SK-N-SH (cell line): ENCODE results near the gene PRR18. TPM values are rescaled to one million over a fixed set of nuclear protein-coding genes. Genes with fewer than 3 reads are reported as not detected.

Experiments used
- CTCF ChIA-PET: fragments of 300-600, 350-600 bp; formaldehyde crosslinking; extraction: SDS; loops from one replicate; lab custom pipeline; 2021; lab: Yijun Ruan, JAX
- POLR2A ChIA-PET: fragments of 350-600 bp; sonication (Branson Sonifier 250); formaldehyde crosslinking; extraction: SDS; loops from one replicate; lab custom pipeline; 2020; ENCODE audit warnings: antibody characterized with exemption, inconsistent platforms; lab: Yijun Ruan, JAX
- DNase-seq: peaks from one replicate; pipeline ENCODE4 v3.0.0; 2012
- H2AFZ ChIP-seq: fragments of 200-600 bp; sonication (generic); 2 replicates; pipeline ENCODE4 v1.8.1; 2016; ENCODE audit warnings: antibody characterized with exemption, mild to moderate bottlenecking, low read depth
- H3F3A ChIP-seq: fragments of 200-600 bp; sonication (generic); replicated peaks from 2 replicates; pipeline ENCODE3; 2016; ENCODE audit warnings: antibody characterized with exemption, mild to moderate bottlenecking; ENCODE audit not compliant: insufficient read depth
- H3K27ac ChIP-seq, 2 experiments: fragments of 200-500 bp in 1 of 2; fragments of 200-600 bp in 1 of 2; sonication (Bioruptor generic) in 1 of 2; sonication (generic), shearing (Covaris generic) in 1 of 2; 2 replicates each; pipeline versions ENCODE4 v1.5.1 to v1.6.1; 2014 to 2016; ENCODE audit warnings: low read depth in 2 of 2, inconsistent platforms in 1 of 2, low read length in 1 of 2, mild to moderate bottlenecking in 1 of 2, mixed read lengths in 1 of 2
- H3K27me3 ChIP-seq: fragments of 200-600 bp; sonication (generic), shearing (Covaris generic); 2 replicates; pipeline ENCODE4 v1.6.1; 2016; ENCODE audit warnings: mixed run types; ENCODE audit not compliant: insufficient read depth
- H3K36me3 ChIP-seq, 2 experiments: fragments of 200-500 bp in 1 of 2; fragments of 200-600 bp in 1 of 2; sonication (Bioruptor generic) in 1 of 2; sonication (generic) in 1 of 2; replicated peaks in 1 of 2; 2 replicates each; pipeline versions ENCODE3 to v1.5.1; 2014 to 2016; ENCODE audit warnings: low read length in 1 of 2, mild to moderate bottlenecking in 1 of 2; ENCODE audit not compliant: insufficient read depth in 2 of 2, control insufficient read depth in 1 of 2
- H3K4me1 ChIP-seq, 2 experiments: fragments of 200-500 bp in 1 of 2; fragments of 200-600 bp in 1 of 2; sonication (Bioruptor generic) in 1 of 2; sonication (generic), shearing (Covaris generic) in 1 of 2; 2 replicates each; pipeline versions ENCODE4 v1.5.1 to v1.6.1; 2014 to 2016; ENCODE audit warnings: low read depth in 1 of 2, low read length in 1 of 2, mixed run types in 1 of 2; ENCODE audit not compliant: insufficient read depth in 2 of 2, control insufficient read depth in 1 of 2
- H3K4me2 ChIP-seq: fragments of 200-600 bp; sonication (generic), shearing (Covaris generic); 2 replicates; pipeline ENCODE4 v1.6.1; 2017; ENCODE audit warnings: mixed run types
- H3K4me3 ChIP-seq, 2 experiments: fragments of 200-500 bp in 1 of 2; fragments of 200-600 bp in 1 of 2; sonication (Bioruptor generic) in 1 of 2; sonication (generic), shearing (Covaris generic) in 1 of 2; 2 replicates each; pipeline versions ENCODE4 v1.5.1 to v1.8.1; 2014 to 2016; ENCODE audit warnings: low read depth in 2 of 2, inconsistent platforms in 1 of 2, low read length in 1 of 2, mild to moderate bottlenecking in 1 of 2, mixed read lengths in 1 of 2, moderate library complexity in 1 of 2
- H3K79me2 ChIP-seq: fragments of 200-600 bp; sonication (generic); 2 replicates; pipeline ENCODE4 v1.8.1; 2017; ENCODE audit warnings: mild to moderate bottlenecking; ENCODE audit not compliant: insufficient read depth
- H3K9ac ChIP-seq: fragments of 200-600 bp; sonication (generic); 2 replicates; pipeline ENCODE4 v1.6.1; 2017; ENCODE audit warnings: mixed run types
- H3K9me2 ChIP-seq: fragments of 200-600 bp; sonication (generic); 2 replicates; pipeline ENCODE4 v1.6.1; 2017; ENCODE audit warnings: mixed run types
- H3K9me3 ChIP-seq: fragments of 200-600 bp; sonication (generic); 2 replicates; pipeline ENCODE4 v1.6.1; 2017; ENCODE audit warnings: mixed run types, mild to moderate bottlenecking, moderate library complexity
- H4K20me1 ChIP-seq: fragments of 200-600 bp; sonication (generic); 2 replicates; pipeline ENCODE4 v1.6.1; 2017; ENCODE audit warnings: mild to moderate bottlenecking, mixed run types; ENCODE audit not compliant: insufficient read depth
- EZH2phosphoT487 ChIP-seq: fragments of 200-600 bp; sonication (generic); IDR thresholded peaks from 2 replicates; pipeline ENCODE4 v1.6.1; 2017; ENCODE audit warnings: low read depth, mixed run types, mild to moderate bottlenecking, antibody characterized with exemption, moderate library complexity, borderline replicate concordance
- FOXM1 ChIP-seq: IDR thresholded peaks from 2 replicates; pipeline ENCODE4 v1.4.0; 2012; ENCODE audit warnings: low read depth, mild to moderate bottlenecking
- MAX ChIP-seq: IDR thresholded peaks from 2 replicates; pipeline ENCODE4 v1.4.0; 2012; ENCODE audit warnings: low read depth
- MEF2A ChIP-seq: IDR thresholded peaks from 2 replicates; pipeline ENCODE4 v1.4.0; 2012; ENCODE audit warnings: low read depth, borderline replicate concordance
- MXI1 ChIP-seq: IDR thresholded peaks from 2 replicates; pipeline ENCODE4 v1.6.1; 2012; ENCODE audit warnings: mild to moderate bottlenecking, low read depth, low read length, improper control_type of control experiment
- NFIC ChIP-seq: IDR thresholded peaks from 2 replicates; pipeline ENCODE4 v1.4.0; 2012; ENCODE audit warnings: borderline replicate concordance
- NRF1 ChIP-seq: IDR thresholded peaks from 2 replicates; pipeline ENCODE4 v1.6.1; 2012; ENCODE audit warnings: low read depth, mild to moderate bottlenecking, low read length
- RFX5 ChIP-seq: IDR thresholded peaks from 2 replicates; pipeline ENCODE4 v1.6.1; 2012; ENCODE audit warnings: mild to moderate bottlenecking, improper control_type of control experiment, low read length
- SIN3A ChIP-seq: IDR thresholded peaks from 2 replicates; pipeline ENCODE4 v1.6.1; 2012; ENCODE audit warnings: low read depth, mild to moderate bottlenecking, low read length, moderate library complexity, borderline replicate concordance
- SMC3 ChIP-seq: IDR thresholded peaks from 2 replicates; pipeline ENCODE4 v1.6.1; 2012; ENCODE audit warnings: low read depth, low read length, improper control_type of control experiment
- YY1 ChIP-seq: IDR thresholded peaks from 2 replicates; pipeline ENCODE4 v1.4.0; 2012; ENCODE audit warnings: low read depth, mild to moderate bottlenecking
- WGBS: methylation state at CpG from one replicate; pipeline ENCODE4 v1.1.6; 2017; ENCODE audit warnings: low lambda C conversion rate; 5-methylcytosine and 5-hydroxymethylcytosine counted together
- polyA plus RNA-seq, 3 experiments: library from polyadenylated mRNA; depleted of rRNA; stranded (reverse); fragments of >200 nt; gene quantifications; 2 replicates each; pipeline ENCODE4 v1.2.3, GENCODE V29; 2012
- TF ChIP-seq, protein P1 (sequence below): IDR thresholded peaks from 2 replicates; pipeline ENCODE4 v1.4.0; 2012; ENCODE audit warnings: low read depth, borderline replicate concordance

Gene PRR18
- polyA plus RNA-seq, 1 of the 3 experiments (the other 2 are of a cell fraction), result 0.02 TPM

DNA sequence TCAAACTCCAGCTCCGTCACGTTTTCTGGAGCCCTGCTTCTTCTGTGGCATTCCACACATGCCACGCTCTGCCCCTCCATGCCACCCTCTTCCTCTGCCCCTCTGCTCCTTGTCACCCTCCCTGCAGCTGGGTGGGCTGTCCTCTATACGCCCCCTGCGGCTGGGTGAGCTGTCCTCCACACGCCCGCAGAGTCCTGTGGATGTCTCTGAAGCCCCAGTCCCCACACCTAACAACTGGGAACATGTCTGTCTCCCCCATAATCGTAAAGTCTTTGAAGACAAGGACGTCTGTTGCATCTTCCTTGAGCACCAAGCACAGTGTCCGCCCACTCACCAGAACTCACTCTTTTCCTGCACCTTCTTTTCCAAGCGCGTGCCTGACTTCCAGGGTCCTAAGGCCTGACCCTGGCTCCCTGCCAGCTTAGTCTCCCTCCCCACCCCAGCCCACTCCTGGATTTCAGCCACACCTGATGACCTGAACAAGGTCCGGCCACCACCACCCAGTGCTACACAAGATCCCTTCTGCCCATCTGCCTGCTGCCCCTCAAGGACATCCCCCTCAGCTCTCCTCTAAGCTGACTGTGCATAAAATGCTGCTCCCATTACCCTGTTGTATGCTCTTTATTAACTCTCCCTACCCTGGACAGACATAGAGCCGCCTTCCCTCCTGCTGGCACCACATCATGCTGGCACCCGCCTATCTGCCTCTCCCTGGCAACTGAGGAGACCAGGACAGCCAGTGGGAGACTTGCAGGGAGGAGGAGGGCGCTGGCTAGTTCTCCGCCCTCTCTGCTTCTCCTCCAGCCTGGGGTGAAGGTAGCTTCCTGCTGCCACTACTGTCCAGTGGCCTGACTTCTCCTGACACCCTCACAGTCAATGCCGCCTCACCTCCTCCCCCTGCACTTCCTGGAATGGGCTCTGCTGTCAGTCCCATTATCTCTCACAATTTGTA, 10.7 kb upstream of the PRR18 start:
- Histone ChIP-seq H3K4me1 (peaks cover 0 to 3% of the 10 kb centered on the region in 2 experiments; a peak in 2 of 4 replicates), H3F3A (peaks cover 5% of the 10 kb centered on the region), H4K20me1 (no peaks in the 10 kb centered on the region), H3K27ac (no peak overlapping the region), H2AFZ (no peak overlapping the region), H3K4me3 (no peak overlapping the region), H3K9ac (no peak overlapping the region), H3K36me3 (peaks cover 30 to 31% of the 10 kb centered on the region in 2 experiments), H3K9me2 (no peaks in the 10 kb centered on the region), H3K9me3 (no peaks in the 10 kb centered on the region), H3K27me3 (no peaks in the 10 kb centered on the region)
- POLR2A ChIA-PET, result no interaction called here
- DNase-seq, result peak; percentile 35
- 90% methylated on average over 18 of the region's 18 CpGs for WGBS
- TF ChIP-seq FOXM1 (no peak), YY1 (no peak), RFX5 (0 out of 2 replicates have a peak, but pooled peaks have one; percentile 46)
- TF ChIP-seq, all 33 proteins: peak for 1
- H3K79me2 ChIP-seq, result no peaks in the 10 kb centered on the region
- CTCF ChIA-PET, result interaction anchor here (0.9 to 2.3 kb wide), 5 partner anchors 9 to 82 kb away, joined by 3 to 7 read pairs (median 4); no protein-coding TSS in a partner anchor
- H3K4me2 ChIP-seq, result no peak overlapping the region

DNA sequence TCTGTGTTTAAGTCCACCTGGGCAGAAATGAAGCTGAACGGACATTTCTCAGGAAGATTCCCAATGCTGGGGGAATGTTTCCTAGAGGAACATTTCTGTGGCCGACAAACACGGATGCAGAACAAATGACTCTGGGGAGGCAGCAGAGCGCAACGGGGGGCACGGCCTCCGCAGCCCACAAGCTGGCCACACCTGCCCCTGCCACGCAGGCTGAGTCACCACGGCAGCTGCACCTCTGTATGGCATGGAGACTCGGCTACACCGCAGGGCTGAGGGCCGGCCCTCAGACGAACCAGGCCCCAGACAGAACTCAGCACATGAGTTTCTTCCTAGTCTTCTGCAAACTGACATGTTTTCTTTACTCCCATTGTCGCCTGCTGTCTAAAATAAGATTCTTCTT, 10.0 kb upstream of the PRR18 start:
- H3F3A ChIP-seq, result peaks cover 5% of the 10 kb centered on the region
- no peaks in the 10 kb centered on the region for H3K79me2 ChIP-seq
- CTCF ChIA-PET, result interaction anchor here (0.9 to 1.8 kb wide), 2 partner anchors 8 to 24 kb away, joined by 3 to 4 read pairs; no protein-coding TSS in a partner anchor
- H2AFZ ChIP-seq, result no peak overlapping the region
- H3K9ac ChIP-seq, result no peak overlapping the region
- WGBS, result 87% methylated on average over 14 of the region's 14 CpGs
- no peak overlapping the region for H3K4me3 ChIP-seq
- no peak overlapping the region for H3K27ac ChIP-seq
- no peaks in the 10 kb centered on the region for H3K9me2 ChIP-seq
- H3K4me2 ChIP-seq, result no peak overlapping the region
- H3K27me3 ChIP-seq, result no peaks in the 10 kb centered on the region
- POLR2A ChIA-PET, result no interaction called here
- DNase-seq, result no peak
- no peaks in the 10 kb centered on the region for H4K20me1 ChIP-seq
- TF ChIP-seq SMC3 (no peak), NRF1 (no peak), MAX (no peak), NFIC (no peak), MEF2A (no peak), YY1 (no peak), EZH2phosphoT487 (no peak), MXI1 (no peak), SIN3A (no peak)
- TF ChIP-seq, protein P1, sequence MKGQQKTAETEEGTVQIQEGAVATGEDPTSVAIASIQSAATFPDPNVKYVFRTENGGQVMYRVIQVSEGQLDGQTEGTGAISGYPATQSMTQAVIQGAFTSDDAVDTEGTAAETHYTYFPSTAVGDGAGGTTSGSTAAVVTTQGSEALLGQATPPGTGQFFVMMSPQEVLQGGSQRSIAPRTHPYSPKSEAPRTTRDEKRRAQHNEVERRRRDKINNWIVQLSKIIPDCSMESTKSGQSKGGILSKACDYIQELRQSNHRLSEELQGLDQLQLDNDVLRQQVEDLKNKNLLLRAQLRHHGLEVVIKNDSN, result no peak
- TF ChIP-seq, all 33 proteins: peak for 0
- peaks cover 0 to 3% of the 10 kb centered on the region in 2 experiments; a peak in 2 of 4 replicates for H3K4me1 ChIP-seq
- H3K9me3 ChIP-seq, result no peaks in the 10 kb centered on the region
- peaks cover 26 to 27% of the 10 kb centered on the region in 2 experiments for H3K36me3 ChIP-seq
